GM23248 (cell line): ENCODE measurements around the gene HIGD1A. TPM values are rescaled to one million over a fixed set of nuclear protein-coding genes. Genes with fewer than 3 reads are reported as not detected.

Source experiments
- DNase-seq: peaks from one replicate; pipeline ENCODE4 v3.0.0-alpha.2; 2015
- H2AFZ ChIP-seq: fragments of 200-600 bp; sonication (generic); 2 replicates; pipeline ENCODE4 v1.6.1; 2016; ENCODE audit warnings: antibody characterized with exemption
- H3F3A ChIP-seq: fragments of 200-600 bp; sonication (generic); 2 replicates; pipeline ENCODE4 v1.6.1; 2016; ENCODE audit warnings: mild to moderate bottlenecking, antibody characterized with exemption, mixed run types; ENCODE audit not compliant: insufficient read depth
- H3K27ac ChIP-seq: fragments of 200-600 bp; sonication (generic); 2 replicates; pipeline ENCODE4 v1.5.1; 2016; ENCODE audit warnings: mild to moderate bottlenecking
- H3K27me3 ChIP-seq: fragments of 200-600 bp; sonication (generic); replicated peaks from 2 replicates; pipeline ENCODE4 v1.6.1; 2016; ENCODE audit warnings: mild to moderate bottlenecking; ENCODE audit not compliant: insufficient read depth
- H3K36me3 ChIP-seq: fragments of 200-600 bp; sonication (generic); 2 replicates; pipeline ENCODE4 v1.6.1; 2016; ENCODE audit warnings: low read depth, mild to moderate bottlenecking
- H3K4me1 ChIP-seq: fragments of 200-600 bp; sonication (generic); 2 replicates; pipeline ENCODE4 v1.6.1; 2016; ENCODE audit warnings: mild to moderate bottlenecking; ENCODE audit not compliant: insufficient read depth
- H3K4me2 ChIP-seq: fragments of 200-600 bp; sonication (generic); one replicate; pipeline ENCODE4 v1.6.1; 2016; ENCODE audit warnings: mild to moderate bottlenecking; ENCODE audit not compliant: unreplicated experiment
- H3K4me3 ChIP-seq: fragments of 200-600 bp; sonication (generic); 2 replicates; pipeline ENCODE4 v1.5.1; 2016; ENCODE audit warnings: mild to moderate bottlenecking
- H3K79me2 ChIP-seq: fragments of 200-600 bp; sonication (generic); 2 replicates; pipeline ENCODE4 v1.6.1; 2016; ENCODE audit warnings: mild to moderate bottlenecking; ENCODE audit not compliant: insufficient read depth
- H3K9ac ChIP-seq: fragments of 200-600 bp; sonication (generic); 2 replicates; pipeline ENCODE4 v1.6.1; 2016; ENCODE audit warnings: mild to moderate bottlenecking
- H3K9me2 ChIP-seq: fragments of 200-600 bp; sonication (generic); 2 replicates; pipeline ENCODE4 v1.6.1; 2016; ENCODE audit warnings: mixed run types, mild to moderate bottlenecking, moderate library complexity; ENCODE audit not compliant: insufficient read depth
- H3K9me3 ChIP-seq: fragments of 200-600 bp; sonication (generic); one replicate; pipeline ENCODE4 v1.6.1; 2017; ENCODE audit warnings: low read depth
- H4K20me1 ChIP-seq: fragments of 200-600 bp; sonication (generic); 2 replicates; pipeline ENCODE4 v1.6.0; 2016; ENCODE audit not compliant: insufficient read depth
- EZH2 ChIP-seq: fragments of 200-600 bp; sonication (generic); IDR thresholded peaks from 2 replicates; pipeline ENCODE4 v1.6.1; 2018; ENCODE audit warnings: antibody characterized with exemption, mild to moderate bottlenecking; ENCODE audit not compliant: insufficient read depth, poor library complexity, severe bottlenecking
- EZH2phosphoT487 ChIP-seq: fragments of 200-600 bp; sonication (generic); IDR thresholded peaks from 2 replicates; pipeline ENCODE4 v1.6.1; 2018; ENCODE audit warnings: antibody characterized with exemption, moderate library complexity, mild to moderate bottlenecking, low read depth; ENCODE audit not compliant: insufficient read depth
- WGBS, 2 experiments: methylation state at CpG; one replicate each; pipeline ENCODE4 v1.1.6; 2015 to 2017; ENCODE audit warnings: low lambda C conversion rate in 2 of 2, low coverage in 1 of 2; ENCODE audit errors: missing lambda C conversion rate in 2 of 2; 5-methylcytosine and 5-hydroxymethylcytosine counted together
- in situ Hi-C: fragments of 300-500 bp; cut with MboI; formaldehyde crosslinking; loops from 2 replicates; pipeline ENCODE4 v1.15.0; 2020
- polyA plus RNA-seq: library from polyadenylated mRNA; unstranded; fragments of >200 nt; fragmentation: Nextera tagmentation; extraction: Ambion mirVana; gene quantifications from 2 replicates; pipeline ENCODE4 v1.2.1, GENCODE V29; 2016
- total RNA-seq: library from RNA; depleted of rRNA; stranded (reverse); fragments of >200 nt; shearing (Covaris generic); gene quantifications from 2 replicates; pipeline ENCODE4 v1.2.3, GENCODE V29; 2014

The HIGD1A gene
- total and polyA plus RNA-seq, 2 experiments from 2014 or later = 173 to 217 TPM

GRCh38 chr3:42745291-42745745 lies 59.0 kb downstream of the HIGD1A start:
- no peaks in the 10 kb centered on the region; the same call in 1 of the 2 replicates for H3F3A ChIP-seq
- no peaks in the 10 kb centered on the region for H3K9me2 ChIP-seq
- no peak for DNase-seq
- H3K9ac ChIP-seq = no peak overlapping the region
- no peak overlapping the region for H3K27ac ChIP-seq
- no peaks in the 10 kb centered on the region for H3K27me3 ChIP-seq
- no peaks in the 10 kb centered on the region for H3K36me3 ChIP-seq
- no peak overlapping the region for H3K4me2 ChIP-seq
- H3K4me3 ChIP-seq = no peak overlapping the region
- WGBS, 2 experiments = 50 to 52% methylated on average over 3 of the region's 3 CpGs
- no peaks in the 10 kb centered on the region for H4K20me1 ChIP-seq
- H2AFZ ChIP-seq = no peak overlapping the region
- H3K4me1 ChIP-seq = 0 out of 2 replicates have a peak, but pooled peaks cover 8% of the 10 kb centered on the region
- H3K79me2 ChIP-seq = no peaks in the 10 kb centered on the region
- no peaks in the 10 kb centered on the region for H3K9me3 ChIP-seq
- TF ChIP-seq EZH2 = no peak
- TF ChIP-seq EZH2phosphoT487 = no peak
- in situ Hi-C loops = no loop called here

GRCh38 chr3:42743204-42743995 lies 60.9 kb downstream of the HIGD1A start:
- in situ Hi-C loops = no loop called here

GRCh38 chr3:42742688-42743087 lies 61.6 kb downstream of the HIGD1A start:
- no peaks in the 10 kb centered on the region for H4K20me1 ChIP-seq
- H3K9me3 ChIP-seq = no peaks in the 10 kb centered on the region
- 91 to 94% methylated on average over 9 of the region's 9 CpGs for WGBS, 2 experiments
- no peak overlapping the region for H2AFZ ChIP-seq
- no peaks in the 10 kb centered on the region for H3K79me2 ChIP-seq
- H3K27ac ChIP-seq = no peak overlapping the region
- TF ChIP-seq EZH2phosphoT487 (no peak), EZH2 (no peak)
- H3K4me2 ChIP-seq = no peak overlapping the region
- no peak overlapping the region for H3K9ac ChIP-seq
- H3K4me3 ChIP-seq = no peak overlapping the region
- H3K27me3 ChIP-seq = no peaks in the 10 kb centered on the region
- in situ Hi-C loops = no loop called here
- no peaks in the 10 kb centered on the region for H3K9me2 ChIP-seq
- H3K4me1 ChIP-seq = 0 out of 2 replicates have a peak, but pooled peaks cover 5% of the 10 kb centered on the region
- no peaks in the 10 kb centered on the region for H3K36me3 ChIP-seq
- DNase-seq = no peak
- no peaks in the 10 kb centered on the region; the same call in 1 of the 2 replicates for H3F3A ChIP-seq

More at GRCh38 chr3:42743204-42743995, 60.9 kb downstream of the HIGD1A start:
- 0 out of 2 replicates have a peak, but pooled peaks cover 8% of the 10 kb centered on the region for H3K4me1 ChIP-seq
- no peaks in the 10 kb centered on the region for H3K9me3 ChIP-seq
- DNase-seq = no peak
- H3K9me2 ChIP-seq = no peaks in the 10 kb centered on the region
- no peaks in the 10 kb centered on the region for H3K79me2 ChIP-seq
- H3K27ac ChIP-seq = no peak overlapping the region
- no peak overlapping the region for H3K4me3 ChIP-seq
- H4K20me1 ChIP-seq = no peaks in the 10 kb centered on the region
- no peak for TF ChIP-seq EZH2phosphoT487
- TF ChIP-seq EZH2 = no peak
- H3F3A ChIP-seq = no peaks in the 10 kb centered on the region; the same call in 1 of the 2 replicates
- H3K36me3 ChIP-seq = no peaks in the 10 kb centered on the region
- no peak overlapping the region for H3K4me2 ChIP-seq
- no peaks in the 10 kb centered on the region for H3K27me3 ChIP-seq
- no peak overlapping the region for H3K9ac ChIP-seq
- WGBS, 2 experiments = 81 to 85% methylated on average over 7 of the region's 7 CpGs
- H2AFZ ChIP-seq = no peak overlapping the region

GRCh38 chr3:42742259-42742658 lies 62.0 kb downstream of the HIGD1A start:
- H3F3A ChIP-seq = no peaks in the 10 kb centered on the region; the same call in 1 of the 2 replicates
- 73 to 83% methylated on average over 4 of the region's 4 CpGs for WGBS, 2 experiments
- no peaks in the 10 kb centered on the region for H3K79me2 ChIP-seq
- H3K9ac ChIP-seq = no peak overlapping the region
- H4K20me1 ChIP-seq = no peaks in the 10 kb centered on the region
- H3K27ac ChIP-seq = no peak overlapping the region
- no peaks in the 10 kb centered on the region for H3K9me3 ChIP-seq
- TF ChIP-seq EZH2phosphoT487 (no peak), EZH2 (no peak)
- no peaks in the 10 kb centered on the region for H3K9me2 ChIP-seq
- no peaks in the 10 kb centered on the region for H3K36me3 ChIP-seq
- no peaks in the 10 kb centered on the region for H3K27me3 ChIP-seq
- H2AFZ ChIP-seq = no peak overlapping the region
- no peak overlapping the region for H3K4me2 ChIP-seq
- no peak overlapping the region for H3K4me3 ChIP-seq
- H3K4me1 ChIP-seq = 0 out of 2 replicates have a peak, but pooled peaks cover under 1% of the 10 kb centered on the region
- DNase-seq = no peak
- in situ Hi-C loops = no loop called here
